ENCODE data around the gene FBXL4. TPM values are rescaled to one million over a fixed set of nuclear protein-coding genes. Genes with fewer than 3 reads are reported as not detected.

The FBXL4 gene
- 12.6 and 13.9 TPM in 2 replicates for total RNA-seq

DNA sequence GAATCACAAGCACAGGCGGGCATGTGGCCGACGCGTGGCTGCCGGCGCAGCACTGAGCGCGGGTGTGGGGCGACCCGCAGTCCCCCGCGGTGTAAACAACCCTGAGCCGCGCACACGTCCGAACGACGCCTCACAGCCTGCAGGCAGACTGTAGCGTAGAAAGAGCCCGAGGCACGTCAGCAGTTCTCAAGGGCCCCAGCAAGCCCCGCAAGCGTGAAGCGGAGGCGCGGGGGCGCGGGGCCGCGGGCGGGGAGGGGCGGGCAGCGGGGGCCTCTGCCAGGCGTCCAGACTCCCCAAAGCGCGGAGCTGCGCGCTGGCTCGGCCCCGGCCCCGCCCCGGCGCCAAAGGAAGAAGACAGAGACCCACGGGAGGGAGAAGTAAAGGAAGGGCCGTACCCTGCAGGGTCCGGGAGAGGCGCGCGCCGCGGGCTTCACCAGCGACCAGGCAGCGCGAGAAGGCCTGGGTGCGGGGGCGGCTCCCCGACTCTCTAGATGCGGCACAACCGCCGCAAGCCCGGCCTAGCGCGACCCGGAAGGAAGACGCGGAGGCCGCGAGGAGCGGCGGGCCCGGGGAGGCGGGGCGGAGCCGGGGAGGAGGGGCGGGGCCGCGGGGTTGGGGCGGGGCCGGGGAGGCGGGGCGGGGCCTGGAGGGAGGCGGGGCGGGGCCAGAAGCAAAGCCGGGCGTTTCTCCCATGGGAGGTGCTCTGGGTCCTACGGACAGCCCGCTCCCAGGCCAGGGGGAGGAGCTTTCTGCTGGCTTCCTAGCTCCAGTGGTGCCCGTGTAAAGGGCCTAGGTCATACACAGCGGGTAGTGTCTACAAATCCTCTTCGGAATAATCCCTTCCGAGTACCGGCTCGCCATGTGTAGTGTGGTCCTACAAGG, at the start of gene FBXL4:
Gene FBXL4 (minus strand): TSS at position 536 of the 882 bp plus-strand sequence. CDS start 20,958 bp downstream, outside the sequence.
- Mint-ChIP-seq H3K36me3 (ENCODE audit: low read depth) (peaks cover 20% of the 10 kb centered on the region), H3K27me3 (ENCODE audit: low read depth) (peaks cover 17% of the 10 kb centered on the region), H3K4me3 (ENCODE audit: low read depth) (peak within 1 kb of the TSS; percentile 89), H3K27ac (peak within 1 kb of the TSS; percentile 93), H3K4me1 (ENCODE audit: low read depth) (peaks cover 28% of the 10 kb centered on the region), H3K9me3 (peaks cover 8% of the 10 kb centered on the region)
- intact Hi-C loops (cut with micrococcal nuclease) = loop anchor here (2.0 to 5.0 kb wide), 2 partner anchors 475 to 567 kb away; partner anchors contain the start of gene USP45
- DNase-seq (ENCODE audit: low spot score) = peak; percentile 76

GRCh38 chr6:98995116-98995515, 47.4 kb upstream of the FBXL4 start:
- Mint-ChIP-seq H3K27ac (no peak overlapping the region), H3K9me3 (no peaks in the 10 kb centered on the region), H3K4me1 (ENCODE audit: low read depth) (no peaks in the 10 kb centered on the region), H3K4me3 (ENCODE audit: low read depth) (no peak overlapping the region), H3K27me3 (ENCODE audit: low read depth) (peaks cover 18% of the 10 kb centered on the region), H3K36me3 (ENCODE audit: low read depth) (no peaks in the 10 kb centered on the region)
- intact Hi-C loops (cut with micrococcal nuclease) = no loop called here
- no peak for DNase-seq (ENCODE audit: low spot score)

DNA sequence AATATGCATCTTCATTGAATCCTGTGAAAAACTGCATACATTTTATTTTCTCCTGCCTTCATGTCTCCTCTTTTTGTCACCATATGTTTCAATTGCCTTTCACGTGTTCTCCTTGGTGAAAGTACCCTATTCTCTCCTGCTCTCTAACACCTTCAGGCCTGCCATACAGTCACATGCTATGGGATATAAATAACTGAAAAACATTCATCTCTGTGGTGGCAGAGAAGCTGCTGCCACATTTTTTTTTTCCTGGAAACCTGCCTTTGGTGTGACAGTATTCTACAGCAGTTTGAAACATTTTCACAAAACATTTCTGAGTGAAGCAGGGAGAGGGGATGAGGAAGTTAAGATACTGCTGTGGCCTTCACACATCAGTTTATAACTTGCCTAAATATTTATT, 44.8 kb upstream of the FBXL4 start:
- Mint-ChIP-seq H3K36me3 (ENCODE audit: low read depth) (no peaks in the 10 kb centered on the region), H3K27ac (no peak overlapping the region), H3K9me3 (no peaks in the 10 kb centered on the region), H3K4me3 (ENCODE audit: low read depth) (no peak overlapping the region), H3K4me1 (ENCODE audit: low read depth) (no peaks in the 10 kb centered on the region), H3K27me3 (ENCODE audit: low read depth) (peaks cover 18% of the 10 kb centered on the region)
- DNase-seq (ENCODE audit: low spot score) = no peak
- intact Hi-C loops (cut with micrococcal nuclease) = no loop called here

GRCh38 chr6:98986071-98986615, 38.4 kb upstream of the FBXL4 start:
- Mint-ChIP-seq H3K36me3 (ENCODE audit: low read depth) (no peaks in the 10 kb centered on the region), H3K27ac (no peak overlapping the region), H3K4me3 (ENCODE audit: low read depth) (no peak overlapping the region), H3K27me3 (ENCODE audit: low read depth) (peaks cover 19% of the 10 kb centered on the region), H3K4me1 (ENCODE audit: low read depth) (no peaks in the 10 kb centered on the region), H3K9me3 (no peaks in the 10 kb centered on the region)
- intact Hi-C loops (cut with micrococcal nuclease) = no loop called here
- no peak for DNase-seq (ENCODE audit: low spot score)

GRCh38 chr6:98985391-98985790, 37.6 kb upstream of the FBXL4 start:
- no peak for DNase-seq (ENCODE audit: low spot score)
- Mint-ChIP-seq H3K4me3 (ENCODE audit: low read depth) (no peak overlapping the region), H3K36me3 (ENCODE audit: low read depth) (no peaks in the 10 kb centered on the region), H3K27ac (no peak overlapping the region), H3K9me3 (no peaks in the 10 kb centered on the region), H3K4me1 (ENCODE audit: low read depth) (no peaks in the 10 kb centered on the region), H3K27me3 (ENCODE audit: low read depth) (peaks cover 19% of the 10 kb centered on the region)
- intact Hi-C loops (cut with micrococcal nuclease) = no loop called here

GRCh38 chr6:98984121-98984520, 36.4 kb upstream of the FBXL4 start:
- intact Hi-C loops (cut with micrococcal nuclease) = no loop called here
- no peaks in the 10 kb centered on the region for H3K9me3 Mint-ChIP-seq
- no peak overlapping the region for H3K4me3 Mint-ChIP-seq (ENCODE audit: low read depth)
- H3K27me3 Mint-ChIP-seq (ENCODE audit: low read depth) = peaks cover 17% of the 10 kb centered on the region
- H3K4me1 Mint-ChIP-seq (ENCODE audit: low read depth) = no peaks in the 10 kb centered on the region
- H3K27ac Mint-ChIP-seq = no peak overlapping the region
- no peaks in the 10 kb centered on the region for H3K36me3 Mint-ChIP-seq (ENCODE audit: low read depth)
- DNase-seq (ENCODE audit: low spot score) = no peak

DNA sequence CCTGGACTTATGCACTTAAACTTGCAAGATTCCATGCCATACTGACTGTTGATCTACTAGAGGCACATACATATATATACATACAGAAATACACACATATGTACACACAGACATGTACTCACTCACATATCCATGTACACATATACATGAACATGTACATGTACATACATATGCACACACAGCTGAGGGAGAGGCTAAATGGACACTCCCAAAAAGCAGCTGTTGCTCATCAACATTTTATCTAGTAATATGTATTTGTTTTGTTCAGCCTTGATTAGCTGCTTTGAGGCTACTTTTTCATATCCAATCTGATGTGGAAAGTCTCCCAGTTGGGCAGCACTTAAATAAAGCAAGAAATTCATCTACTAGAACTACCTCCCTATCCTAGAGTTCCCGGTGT, 33.7 kb upstream of the FBXL4 start:
- no peaks in the 10 kb centered on the region for H3K9me3 Mint-ChIP-seq
- H3K27ac Mint-ChIP-seq = no peak overlapping the region
- peaks cover 1% of the 10 kb centered on the region for H3K4me1 Mint-ChIP-seq (ENCODE audit: low read depth)
- H3K36me3 Mint-ChIP-seq (ENCODE audit: low read depth) = no peaks in the 10 kb centered on the region
- intact Hi-C loops (cut with micrococcal nuclease) = no loop called here
- H3K27me3 Mint-ChIP-seq (ENCODE audit: low read depth) = peaks cover 13% of the 10 kb centered on the region
- H3K4me3 Mint-ChIP-seq (ENCODE audit: low read depth) = no peak overlapping the region
- no peak for DNase-seq (ENCODE audit: low spot score)

- DNase-seq (ENCODE audit: low spot score) = no peak
- no peaks in the 10 kb centered on the region for H3K36me3 Mint-ChIP-seq (ENCODE audit: low read depth)
- no peak overlapping the region for H3K4me3 Mint-ChIP-seq (ENCODE audit: low read depth)
- H3K4me1 Mint-ChIP-seq (ENCODE audit: low read depth) = peaks cover 1% of the 10 kb centered on the region
- intact Hi-C loops (cut with micrococcal nuclease) = no loop called here
- H3K9me3 Mint-ChIP-seq = no peaks in the 10 kb centered on the region
- H3K27ac Mint-ChIP-seq = no peak overlapping the region
- H3K27me3 Mint-ChIP-seq (ENCODE audit: low read depth) = peaks cover 10% of the 10 kb centered on the region
Measured at GRCh38 chr6:98980819-98981218, 33.1 kb upstream of the FBXL4 start.

DNA sequence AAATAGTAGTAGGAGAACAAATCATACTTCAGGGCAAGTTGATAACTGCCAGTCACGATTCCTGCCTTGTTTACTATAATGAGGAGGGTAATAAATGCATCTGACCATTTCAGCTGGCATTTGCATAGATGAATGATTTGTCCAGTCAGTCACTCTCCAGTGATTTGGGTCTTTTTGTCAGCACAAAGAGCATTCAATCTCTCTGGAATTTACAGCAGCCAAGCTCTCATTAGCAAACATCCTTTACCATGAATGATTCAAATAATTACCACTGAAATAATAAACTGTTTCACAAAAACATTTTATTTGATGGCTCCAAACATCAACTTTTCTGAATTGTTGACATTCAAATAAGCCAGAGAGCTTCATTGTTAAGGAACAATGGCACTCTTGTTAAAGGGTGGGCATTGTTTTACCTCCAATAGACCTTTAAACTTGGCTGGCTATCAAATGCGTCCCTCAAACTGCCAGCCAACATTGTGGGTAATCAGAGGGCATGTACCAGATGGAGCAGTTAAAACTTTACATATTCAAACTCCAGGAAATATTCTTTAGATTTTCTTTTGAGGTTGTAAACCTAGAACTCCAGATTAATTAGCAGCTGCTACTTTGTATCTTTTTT, 30.0 kb upstream of the FBXL4 start:
- H3K36me3 Mint-ChIP-seq (ENCODE audit: low read depth) = no peaks in the 10 kb centered on the region
- H3K27ac Mint-ChIP-seq = no peak overlapping the region
- H3K27me3 Mint-ChIP-seq (ENCODE audit: low read depth) = no peaks in the 10 kb centered on the region
- DNase-seq (ENCODE audit: low spot score) = no peak
- H3K4me1 Mint-ChIP-seq (ENCODE audit: low read depth) = peaks cover 1% of the 10 kb centered on the region
- no peak overlapping the region for H3K4me3 Mint-ChIP-seq (ENCODE audit: low read depth)
- intact Hi-C loops (cut with micrococcal nuclease) = no loop called here
- no peaks in the 10 kb centered on the region for H3K9me3 Mint-ChIP-seq

DNA sequence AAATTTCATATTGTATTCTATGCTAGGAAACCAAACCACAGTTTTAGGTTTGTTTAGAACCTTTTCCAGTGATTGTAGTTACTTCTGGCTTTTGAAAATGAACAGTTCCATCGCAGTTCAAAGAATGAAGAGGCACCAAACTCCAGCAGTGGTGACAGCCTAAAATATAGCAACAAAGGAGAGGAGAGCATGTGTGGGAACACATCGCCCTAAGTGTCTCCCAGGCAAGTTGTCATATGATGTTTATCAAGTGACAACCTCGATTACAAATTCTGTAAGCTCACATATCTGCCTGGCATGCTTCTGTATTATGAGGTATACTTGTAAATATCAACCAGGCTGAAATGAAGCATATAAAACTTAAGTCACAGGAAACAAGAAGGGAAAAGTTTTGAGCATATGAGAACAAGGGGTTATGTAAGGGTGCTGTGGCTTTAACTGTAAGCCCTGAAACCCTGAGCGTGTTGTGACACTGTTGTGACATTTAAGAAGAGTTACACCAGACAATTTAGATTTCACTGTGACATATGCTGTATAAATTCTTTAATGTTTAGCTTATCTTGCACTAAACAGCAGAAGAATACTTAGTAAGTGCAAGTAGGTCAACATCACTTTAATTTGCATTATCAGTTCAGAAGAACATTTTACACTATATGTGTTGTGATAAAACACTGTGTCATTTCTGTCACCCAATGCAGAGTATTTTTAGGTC, 29.1 kb upstream of the FBXL4 start:
- H3K4me3 Mint-ChIP-seq (ENCODE audit: low read depth) = no peak overlapping the region
- no peaks in the 10 kb centered on the region for H3K36me3 Mint-ChIP-seq (ENCODE audit: low read depth)
- H3K4me1 Mint-ChIP-seq (ENCODE audit: low read depth) = peaks cover 1% of the 10 kb centered on the region
- H3K27me3 Mint-ChIP-seq (ENCODE audit: low read depth) = no peaks in the 10 kb centered on the region
- no peak overlapping the region for H3K27ac Mint-ChIP-seq
- no peak for DNase-seq (ENCODE audit: low spot score)
- H3K9me3 Mint-ChIP-seq = no peaks in the 10 kb centered on the region
- intact Hi-C loops (cut with micrococcal nuclease) = no loop called here

GRCh38 chr6:98975421-98975820, 27.7 kb upstream of the FBXL4 start:
- no peaks in the 10 kb centered on the region for H3K27me3 Mint-ChIP-seq (ENCODE audit: low read depth)
- DNase-seq (ENCODE audit: low spot score) = no peak
- H3K4me3 Mint-ChIP-seq (ENCODE audit: low read depth) = no peak overlapping the region
- H3K9me3 Mint-ChIP-seq = no peaks in the 10 kb centered on the region
- no peaks in the 10 kb centered on the region for H3K36me3 Mint-ChIP-seq (ENCODE audit: low read depth)
- no peak overlapping the region for H3K27ac Mint-ChIP-seq
- peaks cover 1% of the 10 kb centered on the region for H3K4me1 Mint-ChIP-seq (ENCODE audit: low read depth)
- intact Hi-C loops (cut with micrococcal nuclease) = no loop called here

GRCh38 chr6:98974309-98974708, 26.6 kb upstream of the FBXL4 start:
- H3K9me3 Mint-ChIP-seq = no peaks in the 10 kb centered on the region
- no peaks in the 10 kb centered on the region for H3K27me3 Mint-ChIP-seq (ENCODE audit: low read depth)
- no peaks in the 10 kb centered on the region for H3K36me3 Mint-ChIP-seq (ENCODE audit: low read depth)
- peaks cover 1% of the 10 kb centered on the region for H3K4me1 Mint-ChIP-seq (ENCODE audit: low read depth)
- DNase-seq (ENCODE audit: low spot score) = no peak
- H3K4me3 Mint-ChIP-seq (ENCODE audit: low read depth) = no peak overlapping the region
- H3K27ac Mint-ChIP-seq = no peak overlapping the region
- intact Hi-C loops (cut with micrococcal nuclease) = no loop called here

All from activated T-helper 2 cell treated with anti-CD3 and anti-CD28 coated beads, Interferon-gamma antibody, Interleukin-2, Interleukin-4, amounts not matched to agents 10 μg/mL and 5 μg/mL and 100 μg/mL, durations not matched to agents 14 hours and 24 hours and 36 hours (primary cell).